ENCODE results near the gene RAPGEF5.

- TF ChIP-seq GABPA (IDR thresholded peaks at IDR 0.05; ENCODE audit: low read depth), result no peak
- TF ChIP-seq MAX (IDR thresholded peaks at IDR 0.05; ENCODE audit: low read depth, low read length), result no peak
- TF ChIP-seq POLR2A (IDR thresholded peaks at IDR 0.05; ENCODE audit: low read depth, low read length), result no peak
- no peak for TF ChIP-seq YY1 (IDR thresholded peaks at IDR 0.05; ENCODE audit: low read depth, low read length)
- TF ChIP-seq CTCF (IDR thresholded peaks at IDR 0.05 in 2 of 3, conservative IDR thresholded peaks at IDR 0.05 in 1 of 3; ENCODE audit: control insufficient read depth in 2 of 3, extremely low read depth in 1 of 3, insufficient read depth in 1 of 3, low read depth in 3 of 3, low read length in 3 of 3), result no peak
- TF ChIP-seq IRF5 (IDR thresholded peaks at IDR 0.05; ENCODE audit: borderline replicate concordance), result no peak
- TF ChIP-seq ATF7 (IDR thresholded peaks at IDR 0.05; ENCODE audit: low read depth), result no peak
- no peak for TF ChIP-seq CREM (IDR thresholded peaks at IDR 0.05; ENCODE audit: low read depth)
Observed at GRCh38 chr7:22277375-22277774, 79.6 kb downstream of the RAPGEF5 start.

Data from GM12878 (cell line).